Cortex of kidney (tissue), 1 donor: ENCODE measurements around the gene ZNF358.

Experiments
- DNase-seq: peaks from one replicate; lab custom pipeline; 2025; lab: John Stamatoyannopoulos, UW

Gene ZNF358

GRCh38 chr19:7489609-7490044, 26.3 kb upstream of the ZNF358 start:
- DNase-seq, result no peak

GRCh38 chr19:7492142-7492541, 23.8 kb upstream of the ZNF358 start:
- DNase-seq, result no peak

- DNase-seq, result no peak
Measured at GRCh38 chr19:7492558-7492957, 23.3 kb upstream of the ZNF358 start.

GRCh38 chr19:7494416-7495098, 21.3 kb upstream of the ZNF358 start:
- no peak for DNase-seq

- no peak for DNase-seq
Measured at GRCh38 chr19:7497292-7497691, 18.6 kb upstream of the ZNF358 start.

GRCh38 chr19:7500811-7501450, 15.0 kb upstream of the ZNF358 start:
- no peak for DNase-seq

GRCh38 chr19:7502552-7502951, 13.4 kb upstream of the ZNF358 start:
- no peak for DNase-seq

GRCh38 chr19:7504684-7505083, 11.2 kb upstream of the ZNF358 start:
- no peak for DNase-seq

GRCh38 chr19:7505288-7505681, 10.6 kb upstream of the ZNF358 start:
- no peak for DNase-seq

GRCh38 chr19:7505682-7506384, 10.1 kb upstream of the ZNF358 start:
- no peak for DNase-seq

- DNase-seq, result no peak
Measured at GRCh38 chr19:7506385-7507328, 9.2 kb upstream of the ZNF358 start.

GRCh38 chr19:7507884-7508283, 8.0 kb upstream of the ZNF358 start:
- DNase-seq, result no peak

GRCh38 chr19:7509625-7510024, 6.3 kb upstream of the ZNF358 start:
- no peak for DNase-seq

GRCh38 chr19:7512400-7512851, 3.5 kb upstream of the ZNF358 start:
- DNase-seq, result no peak

- DNase-seq, result no peak
Measured at GRCh38 chr19:7513809-7514642, 1.9 kb upstream of the ZNF358 start.

- no peak for DNase-seq
Measured at GRCh38 chr19:7515110-7515644, 726 bp upstream of the ZNF358 start.

- no peak for DNase-seq
Measured at GRCh38 chr19:7516333-7516732, 430 bp downstream of the ZNF358 start.

- DNase-seq, result no peak
Measured at GRCh38 chr19:7516878-7517277, 975 bp downstream of the ZNF358 start.

- no peak for DNase-seq
Measured at GRCh38 chr19:7519361-7520130, 3.6 kb downstream of the ZNF358 start.
